ENCODE results near the gene NINJ2. TPM values are rescaled to one million over a fixed set of nuclear protein-coding genes. Genes with fewer than 3 reads are reported as not detected.

The NINJ2 gene
- polyA plus RNA-seq, 2 donors = 3.3 to 10.9 TPM

- 83 to 87% methylated on average over 4 of the region's 4 CpGs for WGBS, 2 donors
- H3K9me3 ChIP-seq (ENCODE audit: control insufficient read depth in 2 of 2, insufficient read depth in 1 of 2, low read depth in 1 of 2, low read length in 1 of 2) = no peaks in the 10 kb centered on the region
- peaks cover 3 to 12% of the 10 kb centered on the region in 2 donors for H3K4me1 ChIP-seq (ENCODE audit: control insufficient read depth in 2 of 2, insufficient read depth in 2 of 2, low read length in 1 of 2)
- no peak overlapping the region for H3K4me3 ChIP-seq (ENCODE audit: low read depth in 1 of 2, low read length in 2 of 2)
- no peaks in the 10 kb centered on the region for H3K27me3 ChIP-seq (ENCODE audit: control insufficient read depth in 1 of 2, insufficient read depth in 2 of 2, low read length in 2 of 2)
- H3K27ac ChIP-seq (ENCODE audit: low read depth in 2 of 2, low read length in 1 of 2) = no peak overlapping the region
- no peaks in the 10 kb centered on the region for H3K36me3 ChIP-seq (ENCODE audit: control insufficient read depth in 2 of 2, insufficient read depth in 2 of 2, low read length in 1 of 2)
Observed at GRCh38 chr12:619346-619745, 43.9 kb downstream of the NINJ2 start.

- no peak overlapping the region for H3K27ac ChIP-seq (ENCODE audit: low read depth in 2 of 2, low read length in 1 of 2)
- no peaks in the 10 kb centered on the region for H3K9me3 ChIP-seq (ENCODE audit: control insufficient read depth in 2 of 2, insufficient read depth in 1 of 2, low read depth in 1 of 2, low read length in 1 of 2)
- H3K36me3 ChIP-seq (ENCODE audit: control insufficient read depth in 2 of 2, insufficient read depth in 2 of 2, low read length in 1 of 2) = no peaks in the 10 kb centered on the region
- 85% methylated on average over 6 of the region's 6 CpGs for WGBS, 2 donors
- peaks cover 3 to 17% of the 10 kb centered on the region in 2 donors for H3K4me1 ChIP-seq (ENCODE audit: control insufficient read depth in 2 of 2, insufficient read depth in 2 of 2, low read length in 1 of 2)
- no peaks in the 10 kb centered on the region for H3K27me3 ChIP-seq (ENCODE audit: control insufficient read depth in 1 of 2, insufficient read depth in 2 of 2, low read length in 2 of 2)
- no peak overlapping the region for H3K4me3 ChIP-seq (ENCODE audit: low read depth in 1 of 2, low read length in 2 of 2)
Observed at GRCh38 chr12:618605-619004, 44.6 kb downstream of the NINJ2 start.

- Histone ChIP-seq H3K27me3 (ENCODE audit: control insufficient read depth in 1 of 2, insufficient read depth in 2 of 2, low read length in 2 of 2) (no peaks in the 10 kb centered on the region), H3K4me3 (ENCODE audit: low read depth in 1 of 2, low read length in 2 of 2) (no peak overlapping the region), H3K27ac (ENCODE audit: low read depth in 2 of 2, low read length in 1 of 2) (peak overlapping the region in 1 of 2 donors; percentile 42), H3K36me3 (ENCODE audit: control insufficient read depth in 2 of 2, insufficient read depth in 2 of 2, low read length in 1 of 2) (no peaks in the 10 kb centered on the region), H3K9me3 (ENCODE audit: control insufficient read depth in 2 of 2, insufficient read depth in 1 of 2, low read depth in 1 of 2, low read length in 1 of 2) (no peaks in the 10 kb centered on the region), H3K4me1 (ENCODE audit: control insufficient read depth in 2 of 2, insufficient read depth in 2 of 2, low read length in 1 of 2) (peaks cover 3 to 10% of the 10 kb centered on the region in 2 donors)
- 75 to 80% methylated on average over 14 of the region's 14 CpGs for WGBS, 2 donors
Observed at GRCh38 chr12:617304-617915, 45.8 kb downstream of the NINJ2 start.

GRCh38 chr12:615620-616019 lies 47.6 kb downstream of the NINJ2 start:
- H3K4me1 ChIP-seq (ENCODE audit: control insufficient read depth in 2 of 2, insufficient read depth in 2 of 2, low read length in 1 of 2) = peaks cover 3 to 10% of the 10 kb centered on the region in 2 donors
- H3K36me3 ChIP-seq (ENCODE audit: control insufficient read depth in 2 of 2, insufficient read depth in 2 of 2, low read length in 1 of 2) = no peaks in the 10 kb centered on the region
- no peaks in the 10 kb centered on the region for H3K27me3 ChIP-seq (ENCODE audit: control insufficient read depth in 1 of 2, insufficient read depth in 2 of 2, low read length in 2 of 2)
- H3K27ac ChIP-seq (ENCODE audit: low read depth in 2 of 2, low read length in 1 of 2) = peak overlapping the region; percentile 56 to 73
- WGBS, 2 donors = 59 to 70% methylated on average over 4 of the region's 4 CpGs
- H3K9me3 ChIP-seq (ENCODE audit: control insufficient read depth in 2 of 2, insufficient read depth in 1 of 2, low read depth in 1 of 2, low read length in 1 of 2) = no peaks in the 10 kb centered on the region
- H3K4me3 ChIP-seq (ENCODE audit: low read depth in 1 of 2, low read length in 2 of 2) = no peak overlapping the region

DNA sequence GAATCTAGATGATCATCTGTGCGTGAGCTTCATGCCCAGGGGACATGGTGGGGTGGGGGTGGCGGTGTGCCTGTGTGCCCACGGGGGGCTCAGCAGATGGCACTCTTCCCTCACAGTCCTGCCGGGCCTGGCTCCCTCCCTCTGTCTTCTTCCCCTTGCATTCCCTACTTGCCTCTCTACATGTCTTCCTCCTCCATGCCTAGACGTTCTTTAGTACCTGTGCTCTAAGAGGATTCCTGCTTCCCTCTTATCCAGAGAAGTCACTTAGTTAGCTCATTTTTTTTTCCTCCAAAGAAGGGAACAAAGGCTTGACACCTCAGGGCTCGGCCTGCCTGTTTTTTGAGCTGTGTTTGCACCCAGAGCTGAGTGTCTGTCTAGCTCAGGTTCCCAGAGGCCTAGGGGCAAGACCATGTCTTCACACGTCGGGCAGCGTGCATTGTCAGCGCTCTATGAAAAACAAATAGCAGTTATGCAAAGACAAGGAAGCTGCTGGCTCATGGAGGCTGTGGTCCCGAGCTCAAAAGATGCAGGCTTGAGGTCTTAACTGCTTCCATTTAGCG lies 48.8 kb downstream of the NINJ2 start:
- peaks cover 6 to 16% of the 10 kb centered on the region in 2 donors for H3K4me1 ChIP-seq (ENCODE audit: control insufficient read depth in 2 of 2, insufficient read depth in 2 of 2, low read length in 1 of 2)
- no peaks in the 10 kb centered on the region for H3K27me3 ChIP-seq (ENCODE audit: control insufficient read depth in 1 of 2, insufficient read depth in 2 of 2, low read length in 2 of 2)
- WGBS, 2 donors = 38 to 55% methylated on average over 12 of the region's 12 CpGs
- peak overlapping the region; percentile 80 to 86 for H3K27ac ChIP-seq (ENCODE audit: low read depth in 2 of 2, low read length in 1 of 2)
- H3K9me3 ChIP-seq (ENCODE audit: control insufficient read depth in 2 of 2, insufficient read depth in 1 of 2, low read depth in 1 of 2, low read length in 1 of 2) = no peaks in the 10 kb centered on the region
- no peaks in the 10 kb centered on the region for H3K36me3 ChIP-seq (ENCODE audit: control insufficient read depth in 2 of 2, insufficient read depth in 2 of 2, low read length in 1 of 2)
- H3K4me3 ChIP-seq (ENCODE audit: low read depth in 1 of 2, low read length in 2 of 2) = no peak overlapping the region

- WGBS, 2 donors = 71 to 80% methylated on average over 5 of the region's 5 CpGs
- Histone ChIP-seq H3K4me1 (ENCODE audit: control insufficient read depth in 2 of 2, insufficient read depth in 2 of 2, low read length in 1 of 2) (peaks cover 6 to 16% of the 10 kb centered on the region in 2 donors), H3K27ac (ENCODE audit: low read depth in 2 of 2, low read length in 1 of 2) (peak overlapping the region; percentile 80 to 86), H3K9me3 (ENCODE audit: control insufficient read depth in 2 of 2, insufficient read depth in 1 of 2, low read depth in 1 of 2, low read length in 1 of 2) (no peaks in the 10 kb centered on the region), H3K27me3 (ENCODE audit: control insufficient read depth in 1 of 2, insufficient read depth in 2 of 2, low read length in 2 of 2) (no peaks in the 10 kb centered on the region), H3K4me3 (ENCODE audit: low read depth in 1 of 2, low read length in 2 of 2) (no peak overlapping the region), H3K36me3 (ENCODE audit: control insufficient read depth in 2 of 2, insufficient read depth in 2 of 2, low read length in 1 of 2) (no peaks in the 10 kb centered on the region)
Observed at GRCh38 chr12:613996-614395, 49.2 kb downstream of the NINJ2 start.

DNA sequence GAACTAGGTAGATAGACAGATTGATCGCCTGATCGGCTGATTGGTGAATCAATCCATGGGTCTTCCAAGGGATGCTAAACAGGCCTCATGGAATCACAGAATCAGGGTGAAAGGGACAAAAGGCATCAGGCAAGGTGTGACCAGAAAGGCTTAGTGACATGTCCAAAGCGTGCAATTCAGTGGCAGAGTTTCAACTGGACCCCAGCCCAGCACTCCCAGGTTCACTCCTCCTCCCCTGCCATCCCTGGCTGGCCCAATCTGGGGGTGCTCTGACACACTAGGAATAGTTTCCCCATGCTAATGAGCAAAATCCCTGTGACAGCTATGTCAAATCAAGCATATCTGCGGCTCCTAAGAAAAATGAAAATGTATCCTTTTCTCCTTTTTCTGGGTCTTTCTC lies 50.4 kb downstream of the NINJ2 start:
- 82 to 89% methylated on average over 4 of the region's 4 CpGs for WGBS, 2 donors
- no peak overlapping the region for H3K27ac ChIP-seq (ENCODE audit: low read depth in 2 of 2, low read length in 1 of 2)

GRCh38 chr12:612293-612692 lies 51.0 kb downstream of the NINJ2 start:
- Histone ChIP-seq H3K27ac (ENCODE audit: low read depth in 2 of 2, low read length in 1 of 2) (no peak overlapping the region), H3K36me3 (ENCODE audit: control insufficient read depth in 2 of 2, insufficient read depth in 2 of 2, low read length in 1 of 2) (no peaks in the 10 kb centered on the region), H3K4me3 (ENCODE audit: low read depth in 1 of 2, low read length in 2 of 2) (no peak overlapping the region), H3K9me3 (ENCODE audit: control insufficient read depth in 2 of 2, insufficient read depth in 1 of 2, low read depth in 1 of 2, low read length in 1 of 2) (no peaks in the 10 kb centered on the region), H3K4me1 (ENCODE audit: control insufficient read depth in 2 of 2, insufficient read depth in 2 of 2, low read length in 1 of 2) (peaks cover 3 to 23% of the 10 kb centered on the region in 2 donors), H3K27me3 (ENCODE audit: control insufficient read depth in 1 of 2, insufficient read depth in 2 of 2, low read length in 2 of 2) (no peaks in the 10 kb centered on the region)
- WGBS, 2 donors = 89 to 91% methylated on average over 7 of the region's 7 CpGs

More for the DNA sequence above, 50.4 kb downstream of the NINJ2 start:
- Histone ChIP-seq H3K36me3 (ENCODE audit: control insufficient read depth in 2 of 2, insufficient read depth in 2 of 2, low read length in 1 of 2) (no peaks in the 10 kb centered on the region), H3K27me3 (ENCODE audit: control insufficient read depth in 1 of 2, insufficient read depth in 2 of 2, low read length in 2 of 2) (no peaks in the 10 kb centered on the region), H3K4me1 (ENCODE audit: control insufficient read depth in 2 of 2, insufficient read depth in 2 of 2, low read length in 1 of 2) (peaks cover 6 to 18% of the 10 kb centered on the region in 2 donors), H3K9me3 (ENCODE audit: control insufficient read depth in 2 of 2, insufficient read depth in 1 of 2, low read depth in 1 of 2, low read length in 1 of 2) (no peaks in the 10 kb centered on the region), H3K4me3 (ENCODE audit: low read depth in 1 of 2, low read length in 2 of 2) (no peak overlapping the region)

- Histone ChIP-seq H3K4me3 (ENCODE audit: low read depth in 1 of 2, low read length in 2 of 2) (no peak overlapping the region), H3K27me3 (ENCODE audit: control insufficient read depth in 1 of 2, insufficient read depth in 2 of 2, low read length in 2 of 2) (no peaks in the 10 kb centered on the region), H3K4me1 (ENCODE audit: control insufficient read depth in 2 of 2, insufficient read depth in 2 of 2, low read length in 1 of 2) (peaks cover 3 to 23% of the 10 kb centered on the region in 2 donors), H3K9me3 (ENCODE audit: control insufficient read depth in 2 of 2, insufficient read depth in 1 of 2, low read depth in 1 of 2, low read length in 1 of 2) (no peaks in the 10 kb centered on the region), H3K27ac (ENCODE audit: low read depth in 2 of 2, low read length in 1 of 2) (no peak overlapping the region), H3K36me3 (ENCODE audit: control insufficient read depth in 2 of 2, insufficient read depth in 2 of 2, low read length in 1 of 2) (no peaks in the 10 kb centered on the region)
- 89 to 99% methylated on average over 3 of the region's 3 CpGs for WGBS, 2 donors
Observed at GRCh38 chr12:611721-612120, 51.5 kb downstream of the NINJ2 start.

GRCh38 chr12:608921-609320 lies 54.3 kb downstream of the NINJ2 start:
- Histone ChIP-seq H3K27ac (ENCODE audit: low read depth in 2 of 2, low read length in 1 of 2) (no peak overlapping the region), H3K9me3 (ENCODE audit: control insufficient read depth in 2 of 2, insufficient read depth in 1 of 2, low read depth in 1 of 2, low read length in 1 of 2) (no peaks in the 10 kb centered on the region), H3K4me1 (ENCODE audit: control insufficient read depth in 2 of 2, insufficient read depth in 2 of 2, low read length in 1 of 2) (peaks cover 3 to 17% of the 10 kb centered on the region in 2 donors), H3K27me3 (ENCODE audit: control insufficient read depth in 1 of 2, insufficient read depth in 2 of 2, low read length in 2 of 2) (no peaks in the 10 kb centered on the region), H3K4me3 (ENCODE audit: low read depth in 1 of 2, low read length in 2 of 2) (no peak overlapping the region), H3K36me3 (ENCODE audit: control insufficient read depth in 2 of 2, insufficient read depth in 2 of 2, low read length in 1 of 2) (no peaks in the 10 kb centered on the region)
- WGBS, 2 donors = 88 to 97% methylated on average over 58 of the region's 58 CpGs

All from esophagus (tissue), 2 donors.